ENCODE measurements around the gene PRLH.
"Not testable (repeated sequence)": the region's sequence is repeated elsewhere in the genome, so short reads cannot be mapped to it uniquely, and the experiment has no call there.

Gene PRLH

DNA sequence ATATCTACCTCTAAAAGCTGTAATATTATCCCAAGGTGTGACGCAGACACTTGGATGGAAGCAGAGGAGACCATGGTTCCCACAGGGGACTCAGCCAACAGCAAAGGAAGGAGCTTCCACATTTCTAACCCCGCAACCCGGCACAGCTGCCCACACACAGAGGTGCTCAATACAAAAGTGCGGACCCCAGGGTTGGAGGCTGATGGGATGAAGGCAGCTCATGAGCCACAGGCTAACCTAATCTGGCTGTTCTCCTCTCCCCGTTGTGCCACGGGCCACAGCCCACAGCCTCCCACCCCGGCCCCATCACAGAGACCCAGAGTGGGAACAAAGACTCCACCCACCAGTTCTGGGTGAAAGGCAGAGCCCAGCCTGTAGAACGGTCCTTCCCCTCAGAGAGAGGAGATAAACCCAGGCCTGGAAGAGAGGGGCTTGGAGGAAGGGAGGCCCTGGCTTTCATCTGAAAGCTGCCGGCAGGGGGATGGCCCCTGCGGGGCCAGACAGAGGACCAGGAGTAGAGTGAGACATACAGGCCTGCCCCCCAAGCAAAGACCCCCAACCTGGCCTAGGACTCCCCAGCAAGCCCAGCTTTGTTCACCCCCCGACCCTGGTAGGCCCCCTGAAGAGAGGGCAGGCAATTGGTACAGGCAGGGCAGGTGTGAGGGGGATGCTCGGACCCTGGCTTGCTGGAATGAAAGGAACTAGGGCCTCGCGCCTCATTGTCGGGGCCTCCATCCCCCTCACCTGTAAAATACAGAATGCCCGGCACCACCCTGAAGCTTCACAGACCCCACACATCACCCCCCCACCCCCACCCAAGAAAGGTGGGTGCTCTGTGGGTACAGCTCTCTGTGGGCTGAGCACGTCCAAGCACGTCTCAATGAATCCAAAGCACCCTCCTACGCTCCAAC lies 17.3 kb downstream of the PRLH start:
- DNase-seq (ENCODE audit: low spot score): no peak

DNA sequence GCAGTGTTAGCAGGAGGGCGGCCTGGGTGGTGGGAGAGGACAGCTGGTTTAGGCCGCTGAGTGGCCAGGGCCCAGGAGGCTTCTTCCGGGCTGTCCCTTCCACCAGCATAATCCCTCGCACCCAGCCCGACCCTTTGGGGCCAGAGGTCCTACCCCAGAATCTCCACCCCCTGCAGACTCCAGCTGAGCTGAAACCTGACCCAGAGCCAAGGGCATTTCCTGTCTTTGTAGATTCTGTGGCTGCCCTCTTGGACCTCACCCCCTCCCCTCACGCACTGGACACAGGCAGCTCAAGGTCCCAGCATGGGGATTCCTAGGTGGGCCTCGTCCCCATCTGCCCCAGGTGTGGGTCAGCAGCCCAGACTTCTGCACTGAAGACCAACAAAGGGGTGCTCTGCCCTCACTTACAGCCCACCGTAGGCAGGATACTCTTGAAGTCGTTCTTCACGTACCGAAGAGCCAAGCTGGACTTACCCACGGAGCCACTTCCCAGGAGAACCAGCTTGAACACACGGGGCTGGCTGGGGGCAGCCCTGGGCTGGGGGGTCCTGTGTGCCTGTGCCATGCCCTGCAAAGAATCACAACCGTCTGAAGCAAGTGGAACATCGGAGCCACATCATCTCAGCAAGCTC lies 19.3 kb downstream of the PRLH start:
- no peak for DNase-seq (ENCODE audit: low spot score)

DNA sequence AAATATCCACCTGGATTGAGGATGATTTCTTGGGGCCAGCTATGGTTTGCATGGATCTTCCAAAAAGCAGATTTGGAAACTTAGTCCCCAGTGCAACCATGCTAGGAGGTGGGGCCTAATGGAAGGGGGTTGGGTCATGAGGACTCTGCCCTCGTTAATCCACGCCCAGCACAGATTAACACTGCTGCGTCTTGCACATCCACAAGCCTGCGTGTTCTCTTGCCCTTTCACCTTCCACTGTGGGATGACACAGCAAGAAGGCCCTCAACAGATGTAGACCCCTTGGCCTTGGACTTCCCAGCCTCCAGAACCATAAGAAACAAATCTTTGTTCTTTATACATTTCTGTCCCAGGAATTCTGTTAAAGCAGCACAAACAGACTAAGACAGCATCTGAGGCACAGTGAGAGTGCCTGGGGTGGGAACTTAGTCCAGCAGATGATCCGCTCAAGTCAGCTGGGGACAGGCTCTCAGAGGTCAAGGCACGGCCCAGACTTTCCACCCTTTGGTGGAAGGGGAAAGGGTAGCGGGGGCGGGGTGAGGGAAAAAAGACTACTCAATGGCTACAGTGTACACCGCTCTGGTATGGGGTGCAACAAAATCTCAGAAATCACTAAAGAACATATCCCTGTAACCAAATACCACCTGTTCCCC lies 21.8 kb downstream of the PRLH start:
- DNase-seq (ENCODE audit: low spot score): no peak

DNA sequence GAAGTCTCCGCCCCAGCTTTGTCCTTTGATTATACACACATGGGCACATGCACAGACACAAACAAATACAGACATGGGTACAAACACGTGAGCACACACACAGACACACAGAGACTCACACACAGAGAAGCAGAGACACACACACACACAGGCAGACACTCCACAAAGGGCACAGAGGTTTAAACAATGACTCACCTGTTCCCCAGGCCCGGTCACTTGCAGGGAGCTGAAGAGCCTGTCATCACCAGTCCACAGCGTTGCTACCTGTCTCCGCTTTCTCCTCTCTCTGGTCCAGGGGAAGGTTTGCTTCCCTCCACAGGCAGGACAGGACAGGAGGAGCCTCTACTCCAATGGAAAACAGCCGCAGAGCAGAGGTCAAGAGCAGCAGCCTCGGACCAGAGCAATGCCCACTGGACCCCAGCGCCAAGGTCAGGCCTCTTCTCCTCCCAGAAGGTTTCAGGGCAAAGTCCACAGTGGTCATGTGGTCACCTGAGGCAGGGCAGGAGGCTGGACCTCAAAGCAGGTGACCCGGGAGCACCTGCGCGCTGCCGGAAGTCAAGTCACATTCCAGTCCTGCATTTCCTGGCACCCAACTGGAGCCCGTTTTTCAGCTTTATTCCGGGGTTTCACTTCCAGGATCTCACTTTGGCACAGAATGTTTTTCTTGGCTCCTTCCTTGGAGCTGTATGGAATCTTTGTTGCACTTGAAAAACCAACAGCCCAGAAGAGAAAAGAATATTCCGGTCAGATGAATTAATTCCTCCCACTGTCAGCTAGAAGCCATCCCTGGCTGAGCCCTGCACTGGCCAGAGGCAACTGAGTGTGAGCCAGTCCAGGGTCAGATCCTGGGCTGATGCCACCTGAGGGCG lies 24.1 kb downstream of the PRLH start, which contains the start of gene RAB17:
Gene RAB17, minus strand, starts transcription at position 463 of the 869 bp plus-strand sequence. CDS start 4,580 bp downstream, outside the sequence.
- DNase-seq (ENCODE audit: low spot score): peak; percentile 84

DNA sequence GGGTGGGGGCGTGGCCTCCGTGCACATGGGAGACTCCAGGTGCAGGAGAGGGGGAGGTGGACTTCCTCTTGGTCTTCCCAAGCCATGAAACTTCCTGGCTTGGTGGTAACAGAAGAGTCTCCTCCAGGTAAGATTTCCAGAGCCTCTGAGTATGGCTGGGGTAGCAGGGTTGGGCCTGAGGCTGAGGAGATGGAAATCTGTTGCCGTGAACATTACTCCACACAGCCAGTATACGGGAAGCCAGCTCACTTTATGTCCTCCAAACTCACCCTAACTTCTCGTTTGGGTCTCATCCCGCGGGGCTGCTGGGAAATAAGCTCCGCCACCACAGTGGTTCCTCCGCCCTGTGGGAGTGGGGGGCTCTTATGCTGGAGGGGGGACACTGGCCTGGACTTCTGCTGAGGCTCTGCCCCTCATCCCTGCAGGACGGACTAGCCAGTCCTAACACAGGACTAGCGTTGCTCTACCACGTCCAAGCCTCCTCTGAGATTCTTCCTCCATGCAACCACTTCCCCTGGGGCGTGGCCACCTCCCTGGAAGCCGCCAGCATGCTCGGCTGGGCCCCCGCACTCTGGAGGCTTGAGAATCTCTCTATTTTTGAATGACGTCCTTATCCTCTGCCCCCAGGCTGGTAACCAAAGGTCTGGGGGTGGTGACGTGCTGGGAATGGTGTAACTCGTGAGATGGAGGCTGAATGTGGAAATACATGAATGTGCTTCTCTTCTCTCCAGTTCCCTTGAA lies 24.9 kb downstream of the PRLH start:
- DNase-seq (ENCODE audit: low spot score): peak; percentile 23

DNA sequence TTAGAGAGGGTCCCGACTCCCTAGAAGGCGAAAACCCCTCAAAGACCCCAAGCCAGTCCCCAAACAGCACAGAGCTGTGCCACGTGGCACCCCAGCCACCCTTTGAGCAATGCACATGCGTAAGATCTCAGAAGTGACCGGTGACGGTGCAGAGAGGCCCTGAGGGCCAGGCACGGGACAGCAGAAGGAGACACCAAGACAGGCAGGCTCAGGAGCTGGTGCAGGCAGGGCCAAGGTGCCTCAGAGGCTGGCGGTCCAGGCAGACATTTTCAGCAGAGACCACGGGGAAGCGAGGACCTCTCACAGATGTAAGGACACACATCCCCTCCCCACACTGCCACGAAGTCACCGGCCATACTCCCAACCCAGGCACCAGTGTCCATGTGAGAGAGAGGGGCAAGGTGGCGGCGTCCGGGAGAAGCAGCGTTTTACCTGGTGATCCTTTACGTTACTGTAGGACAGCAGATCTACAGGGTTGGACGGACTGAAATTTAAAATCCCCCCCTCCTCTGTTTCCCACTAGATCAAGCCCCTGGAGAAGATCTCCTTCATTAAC lies 26.1 kb downstream of the PRLH start:
- DNase-seq (ENCODE audit: low spot score): no peak

DNA sequence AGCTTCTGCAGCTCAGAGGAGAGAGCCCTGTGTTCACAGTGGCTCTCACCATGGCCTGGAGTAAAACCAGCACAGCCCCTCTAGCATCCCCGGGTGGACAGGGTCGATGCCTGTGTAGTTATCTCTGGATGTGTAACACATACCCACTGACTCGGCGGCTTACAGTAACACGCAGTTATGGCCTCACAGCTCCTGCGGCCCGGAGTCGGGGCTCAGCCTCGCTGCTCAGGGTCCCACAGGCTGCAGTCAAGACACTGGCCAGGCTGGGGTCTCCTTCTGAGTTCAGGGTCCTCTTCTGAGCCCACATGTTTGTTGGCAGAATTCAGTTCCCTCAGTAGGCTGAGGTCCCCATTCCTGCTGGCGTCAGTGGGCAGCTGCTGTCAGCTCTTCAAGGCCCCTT lies 26.7 kb downstream of the PRLH start:
- no peak for DNase-seq (ENCODE audit: low spot score)

DNA sequence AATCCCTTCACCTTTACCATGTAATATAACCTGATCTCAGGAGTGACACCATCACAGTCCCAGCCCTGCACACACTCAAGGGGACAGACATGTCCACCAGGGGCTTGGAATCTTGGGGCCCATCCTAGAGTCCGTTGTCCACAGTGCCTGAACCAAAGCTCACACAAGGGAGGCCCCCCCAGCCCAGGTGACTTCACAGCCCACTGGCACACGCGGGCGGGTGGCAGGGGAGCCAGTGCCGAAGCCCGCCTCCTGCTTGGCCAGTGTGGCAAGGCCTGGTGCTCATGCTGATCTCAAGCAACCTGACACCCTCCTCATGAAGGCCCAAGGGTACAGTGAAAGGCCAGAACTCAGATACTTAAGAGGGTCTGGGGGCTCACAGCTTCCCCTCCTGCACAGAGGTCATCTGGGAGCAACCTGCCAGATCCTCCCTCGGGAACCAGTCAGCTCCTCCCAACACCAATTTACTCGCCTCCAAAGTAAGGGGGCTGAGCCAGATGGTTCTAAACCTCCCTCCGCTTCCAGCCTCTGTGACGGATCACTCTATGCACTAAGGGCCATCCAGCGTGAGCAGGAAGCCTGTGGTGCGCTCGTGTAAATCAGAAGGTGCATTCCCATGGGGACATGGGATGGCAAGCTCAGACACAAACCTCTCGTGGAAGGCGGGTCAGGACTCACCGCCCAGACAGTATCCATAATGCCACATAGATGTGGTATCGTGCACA lies 27.4 kb downstream of the PRLH start:
- no peak for DNase-seq (ENCODE audit: low spot score)

DNA sequence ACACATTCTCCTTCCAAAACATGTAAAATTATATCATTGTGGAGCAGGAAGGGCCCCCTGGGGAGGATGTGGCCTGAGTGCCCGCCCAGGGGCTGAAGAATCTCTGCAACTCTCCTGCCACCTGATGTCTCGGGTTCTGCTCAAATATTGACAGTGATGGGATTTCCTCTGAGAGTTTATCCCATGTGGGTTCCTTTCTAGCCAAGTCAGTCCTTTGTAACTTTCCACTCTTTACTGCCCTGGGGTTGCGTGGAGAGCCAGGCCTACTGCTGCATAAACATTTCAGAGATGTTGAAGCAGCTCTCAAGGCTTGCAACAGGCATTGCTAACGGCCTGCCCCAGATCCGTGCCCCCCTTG lies 28.1 kb downstream of the PRLH start:
- no peak for DNase-seq (ENCODE audit: low spot score)

DNA sequence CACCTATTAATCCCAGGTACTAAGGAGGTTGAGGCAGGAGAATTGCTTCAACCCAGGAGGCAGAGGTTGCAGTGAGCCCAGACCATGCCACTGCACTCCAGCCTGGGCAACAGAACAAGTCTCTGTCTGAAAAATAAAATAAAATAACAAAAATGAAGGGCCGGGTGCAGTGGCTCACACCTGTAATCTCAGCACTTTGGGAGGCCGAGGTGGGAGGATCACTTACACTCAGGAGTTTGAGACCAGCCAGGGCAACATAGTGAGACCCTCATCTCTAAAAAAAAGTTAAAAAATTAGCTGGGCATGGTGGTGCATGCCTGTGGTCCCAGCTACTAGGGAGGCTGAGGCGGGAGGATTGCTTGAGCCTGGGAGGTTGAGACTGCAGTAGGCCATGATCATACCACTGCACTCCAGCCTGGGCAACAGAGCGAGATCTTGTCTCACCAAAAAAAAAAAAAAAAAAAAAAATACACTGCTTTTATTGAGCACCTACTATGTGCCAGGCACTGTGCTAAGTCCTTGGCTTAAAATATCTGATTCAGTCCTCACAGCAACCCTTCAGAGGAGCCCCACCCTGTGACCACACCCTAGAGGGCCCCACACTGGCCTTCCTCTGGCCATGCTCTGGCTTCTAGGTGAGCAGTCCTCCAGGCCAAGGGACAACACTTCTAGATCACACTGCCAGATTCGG lies 29.6 kb downstream of the PRLH start:
- DNase-seq (ENCODE audit: low spot score): not testable (repeated sequence)

DNA sequence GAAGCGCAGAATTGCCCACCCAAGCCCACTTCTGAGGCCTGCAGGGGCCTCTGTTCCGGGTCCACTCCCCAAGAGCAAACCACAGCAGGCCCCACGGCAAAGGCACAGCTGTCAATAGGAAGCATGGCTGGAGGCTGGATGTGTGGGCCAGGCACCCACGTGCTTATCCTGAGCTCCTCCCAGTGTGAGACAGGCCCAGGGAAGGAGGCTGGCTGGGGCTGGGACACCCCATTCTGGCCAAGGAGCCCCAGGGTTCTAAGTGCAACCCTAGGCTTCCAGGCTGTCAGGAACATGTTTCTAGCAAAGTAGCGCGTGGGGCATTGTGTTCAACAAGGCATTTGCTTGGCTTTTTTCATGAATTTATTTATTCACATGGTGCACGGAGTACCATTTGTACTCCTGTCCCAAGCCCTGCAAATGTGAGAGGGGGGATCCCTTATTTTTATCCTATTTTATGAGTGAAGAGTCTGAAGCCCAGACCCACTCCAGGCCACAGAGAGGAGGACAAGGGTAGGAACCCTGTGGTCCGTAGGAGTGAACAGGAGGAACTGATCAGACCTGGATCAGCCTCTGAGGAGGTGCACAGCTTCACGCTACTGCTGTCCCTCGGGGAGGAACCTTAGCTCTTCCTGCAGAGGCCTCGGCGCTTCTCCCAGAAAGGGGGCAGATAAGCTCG lies 30.3 kb downstream of the PRLH start:
- DNase-seq (ENCODE audit: low spot score): no peak

DNA sequence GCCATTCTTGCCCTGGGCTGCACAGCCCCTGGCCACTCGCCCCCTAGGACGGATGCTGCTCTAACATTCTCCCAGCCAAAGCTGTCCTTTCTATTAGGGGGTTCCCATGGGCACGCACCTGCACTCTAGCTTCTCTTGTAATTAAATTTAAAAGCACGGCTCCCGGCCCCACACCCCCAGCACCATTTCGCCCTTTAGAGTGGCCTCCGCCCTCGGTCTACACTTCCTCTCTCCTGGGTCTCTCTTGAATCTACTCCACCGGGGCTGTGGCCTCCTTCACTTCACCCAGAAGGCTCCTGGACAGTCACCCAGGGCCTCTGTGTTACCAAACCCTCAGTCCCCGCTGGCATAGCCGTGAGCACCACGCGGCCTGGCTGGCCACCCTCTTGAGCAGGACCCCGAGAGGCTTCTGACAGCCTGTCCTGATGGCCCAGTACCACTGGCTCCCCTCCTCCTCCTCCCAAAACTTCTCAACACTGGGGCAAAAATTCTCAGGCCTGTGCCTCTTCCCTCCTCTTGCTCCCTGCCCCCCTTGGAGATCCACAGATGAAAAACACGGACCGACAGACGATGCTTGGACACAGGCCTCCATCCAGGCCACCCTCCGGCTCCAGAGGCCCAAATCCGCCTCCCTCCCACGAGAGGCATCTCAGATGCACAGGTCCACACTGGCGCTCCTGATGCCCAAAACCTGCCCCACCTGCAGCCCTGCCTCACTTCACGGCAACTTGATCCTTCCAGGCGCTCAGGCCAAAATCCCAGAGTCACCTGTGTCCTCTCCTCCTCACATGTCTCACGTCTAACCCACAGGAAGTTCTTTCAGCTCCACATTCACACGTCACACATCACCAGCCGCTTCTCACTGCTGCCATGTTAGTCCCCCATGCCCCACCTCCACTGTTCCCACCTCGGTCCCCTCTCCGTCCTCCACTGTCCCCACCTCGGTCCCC lies 31.1 kb downstream of the PRLH start:
- DNase-seq (ENCODE audit: low spot score): no peak

DNA sequence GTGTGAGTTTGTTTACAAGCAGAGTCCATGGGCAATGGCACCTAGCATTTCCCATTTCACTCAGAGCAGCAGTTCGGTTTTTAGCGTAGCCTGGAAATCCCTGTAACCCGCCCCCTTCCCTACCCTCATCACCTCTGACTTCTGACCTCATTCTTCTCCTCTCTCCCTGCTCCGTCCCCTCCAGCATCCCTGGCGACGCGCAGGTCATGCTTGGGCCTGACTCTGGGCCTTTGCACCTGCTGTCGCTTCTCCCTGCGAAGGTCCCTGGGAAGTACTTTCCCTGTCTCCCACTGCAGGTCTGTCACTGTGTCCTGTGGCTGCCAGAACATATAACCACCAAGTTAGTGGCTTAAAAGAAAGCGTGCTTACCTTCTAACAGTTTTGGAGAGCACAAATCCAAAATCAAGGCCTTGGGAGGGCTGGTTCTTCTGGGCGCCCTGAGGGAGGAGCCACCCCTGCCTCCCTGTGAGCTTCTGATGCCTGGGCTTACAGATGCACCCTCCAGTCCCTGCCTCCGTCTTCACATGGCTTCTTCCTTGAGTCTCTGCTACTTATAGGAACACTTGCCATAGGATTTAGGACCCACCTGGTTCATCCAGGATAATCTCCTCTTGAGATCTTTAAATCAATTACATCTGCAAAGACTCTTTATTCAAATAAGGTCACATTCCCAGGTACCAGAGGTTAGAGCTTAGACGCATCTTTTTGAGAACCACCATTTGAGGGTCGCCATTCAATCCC lies 32.3 kb downstream of the PRLH start:
- no peak for DNase-seq (ENCODE audit: low spot score)

DNA sequence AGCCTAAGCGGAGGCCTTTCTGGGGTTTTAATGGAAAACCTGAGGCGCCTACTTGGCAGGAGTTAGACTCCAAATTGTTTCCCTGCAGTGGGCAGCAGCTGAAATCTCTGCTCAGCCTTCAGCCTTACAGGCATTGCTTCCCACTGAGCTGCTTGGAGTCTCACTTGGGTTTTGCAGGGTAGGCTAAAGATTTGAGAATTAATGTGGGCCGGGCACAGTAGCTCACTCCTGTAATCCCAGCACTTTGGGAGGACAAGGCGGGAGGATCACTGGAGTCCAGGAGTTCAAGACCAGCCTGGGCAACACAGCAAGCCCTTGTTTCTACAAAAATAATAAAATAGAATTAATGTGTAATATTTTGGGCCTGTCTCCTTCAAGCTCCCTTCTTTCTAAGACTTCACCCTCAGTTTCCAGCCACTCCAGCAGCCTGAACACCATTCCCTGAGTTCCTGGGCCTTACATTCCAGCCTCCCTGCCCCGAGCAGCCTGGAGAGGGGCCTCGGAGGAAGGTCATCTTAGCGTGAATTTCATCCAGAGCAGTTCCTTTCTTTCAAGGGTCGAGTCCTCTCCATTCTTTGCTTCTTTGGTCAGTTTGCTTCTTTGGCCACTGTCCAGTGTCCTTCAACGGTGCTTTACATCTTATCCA lies 33.2 kb downstream of the PRLH start:
- no peak for DNase-seq (ENCODE audit: low spot score)

DNA sequence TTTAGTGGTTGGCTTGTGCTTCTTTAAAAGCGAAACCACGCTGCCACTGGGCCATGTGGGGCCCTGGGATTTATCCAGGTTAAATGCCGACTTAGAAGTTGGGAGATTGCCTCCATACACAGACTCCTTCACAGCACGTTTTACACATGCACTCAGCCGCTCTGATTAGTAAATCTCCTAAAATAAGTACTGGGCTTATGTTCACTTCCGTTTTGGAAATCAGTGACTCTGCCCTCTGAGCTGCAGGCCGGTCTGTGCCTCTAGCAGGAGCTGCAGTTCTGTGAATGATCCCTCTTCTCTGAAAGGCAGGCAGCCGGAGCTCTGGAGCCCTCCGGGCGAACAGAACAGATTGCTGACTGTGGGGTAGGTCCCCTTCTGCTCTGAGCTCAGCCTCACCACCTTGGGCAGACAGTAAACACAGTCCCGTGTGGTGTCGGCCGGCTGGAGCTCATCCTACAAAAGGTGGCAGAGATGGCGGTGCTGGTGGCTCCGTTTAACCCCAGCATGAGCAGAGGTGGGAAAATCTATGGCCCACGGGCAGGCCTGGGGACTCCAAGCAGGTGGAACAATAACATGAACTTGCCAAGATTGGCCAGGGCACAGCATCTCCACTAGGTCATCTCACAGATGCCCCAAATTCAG lies 34.0 kb downstream of the PRLH start:
- DNase-seq (ENCODE audit: low spot score): peak; percentile 44

DNA sequence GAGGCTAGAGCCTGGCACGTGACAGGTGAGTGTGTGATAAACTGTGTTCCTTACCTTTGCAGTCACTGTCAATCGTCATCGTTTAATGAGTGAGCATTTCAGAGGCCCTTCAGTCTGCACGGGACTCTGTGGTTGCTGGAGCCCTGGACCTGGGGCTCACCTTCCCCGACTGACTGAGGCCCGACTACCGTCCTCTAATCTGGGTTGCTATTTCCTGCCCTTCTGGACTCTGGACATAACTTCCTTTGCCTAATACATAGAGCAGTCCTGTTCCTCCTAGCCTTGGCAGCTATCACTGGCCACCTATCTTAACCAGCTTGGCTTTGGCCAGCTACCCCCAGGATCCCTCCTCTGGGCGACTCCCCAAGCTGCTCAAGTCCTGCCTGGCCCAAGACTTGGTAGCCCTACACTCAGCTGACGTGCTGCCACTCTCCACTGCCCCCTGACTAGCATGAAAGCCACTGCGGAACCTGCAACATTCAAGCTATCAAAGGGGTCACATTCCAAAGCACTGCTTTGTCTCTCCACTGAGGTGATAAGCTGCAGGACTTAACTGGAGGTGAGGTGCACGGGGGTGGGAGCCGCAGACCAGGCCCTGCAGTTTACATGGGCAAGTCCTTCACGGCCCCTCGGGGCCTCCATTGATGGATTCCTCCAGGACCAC lies 35.2 kb downstream of the PRLH start:
- DNase-seq (ENCODE audit: low spot score): no peak

All from kidney tubule cell (primary cell).